K562 treated with DMSO at 1 percent for 24 hours (cell line): Measurements from ENCODE around the gene SIRT2. TPM values are rescaled to one million over a fixed set of nuclear protein-coding genes. Genes with fewer than 3 reads are reported as not detected.

Source experiments
- total RNA-seq: library from RNA; unstranded; fragments of 300-600 nt; gene quantifications from 2 replicates; pipeline ENCODE4 v1.2.3, GENCODE V29; 2022; ENCODE audit warnings: low read depth; ENCODE audit not compliant: insufficient read depth

The SIRT2 gene
- 96.7 and 101 TPM in 2 replicates for total RNA-seq

DNA sequence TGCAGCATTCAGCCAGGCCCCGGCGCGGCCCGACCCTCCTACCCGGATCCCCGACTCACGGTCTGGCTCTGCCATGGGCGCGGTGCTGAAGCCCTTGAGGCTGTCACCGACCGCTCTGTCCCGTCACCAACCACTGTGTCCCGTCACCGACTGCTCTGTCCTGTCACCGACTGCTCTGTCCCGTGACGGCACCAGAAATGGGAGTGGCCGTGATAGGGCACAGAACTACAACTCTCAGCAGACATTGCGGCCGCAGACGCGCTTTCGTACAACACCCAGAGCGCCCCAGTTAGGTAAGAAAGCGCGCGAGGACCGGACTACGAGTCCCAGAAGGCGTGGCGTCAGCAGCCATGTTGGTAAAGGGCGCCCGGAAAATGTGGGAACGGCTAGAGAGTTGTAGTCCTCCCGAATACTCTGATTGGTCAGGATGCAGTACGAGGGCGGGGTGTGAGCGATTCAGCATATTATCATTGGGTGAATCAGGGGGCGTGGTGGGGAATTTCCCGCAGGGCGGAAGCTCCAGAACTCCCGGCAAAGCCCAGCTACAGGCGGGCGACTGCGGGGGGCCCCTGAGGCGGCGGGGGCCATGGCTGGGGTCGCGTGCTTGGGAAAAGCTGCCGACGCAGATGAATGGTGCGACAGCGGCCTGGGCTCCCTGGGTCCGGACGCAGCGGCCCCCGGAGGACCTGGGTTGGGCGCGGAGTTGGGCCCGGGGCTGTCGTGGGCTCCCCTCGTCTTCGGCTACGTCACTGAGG, at the start of gene SIRT2, which contains the start of gene NFKBIB:
Gene SIRT2 (minus strand): TSS at position 172 of the 755 bp plus-strand sequence. CDS start 97 bp downstream, at position 75.
Gene NFKBIB (plus strand): TSS at position 523 of the 755 bp plus-strand sequence. CDS start 64 bp downstream, at position 587.

DNA sequence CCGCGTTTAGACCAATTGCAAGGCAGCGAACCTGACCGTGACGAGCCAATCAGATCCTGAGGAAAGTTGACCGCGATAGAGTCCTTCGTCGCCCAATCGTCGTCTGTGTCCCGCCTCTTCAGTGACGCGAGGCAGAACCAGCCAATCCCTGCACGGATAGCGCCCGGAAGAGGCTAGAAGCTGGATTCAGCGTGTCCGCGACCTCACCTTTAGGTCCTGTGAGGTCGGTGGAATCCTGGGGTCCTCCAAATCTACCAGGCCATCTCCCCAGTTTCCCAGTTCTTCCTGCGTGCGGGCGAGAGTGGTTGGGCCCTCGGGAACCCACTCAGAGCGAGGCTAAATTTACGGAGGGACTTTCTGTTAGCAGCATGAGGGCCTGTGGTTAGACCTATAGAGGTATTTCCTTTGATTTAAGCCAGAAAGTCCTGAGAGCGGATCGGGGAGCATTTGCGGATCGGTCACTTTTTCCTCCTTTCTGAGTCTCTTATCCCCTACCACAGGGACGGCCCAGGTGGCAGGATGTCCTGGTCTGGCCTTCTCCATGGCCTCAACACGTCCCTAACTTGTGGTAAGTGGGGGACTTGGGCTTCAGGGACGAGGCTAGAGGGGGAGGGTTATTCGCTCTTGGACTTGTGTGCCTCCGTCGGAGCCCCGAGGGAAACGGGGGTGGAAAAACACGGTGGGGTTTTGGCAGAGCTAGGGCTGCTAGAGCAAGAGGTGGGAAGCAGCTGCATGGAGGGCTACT, 31.5 kb upstream of the SIRT2 start, which contains the start of gene MRPS12:
Gene MRPS12 (plus strand): TSS at position 169 of the 745 bp plus-strand sequence. CDS start 351 bp downstream, at position 520.

DNA sequence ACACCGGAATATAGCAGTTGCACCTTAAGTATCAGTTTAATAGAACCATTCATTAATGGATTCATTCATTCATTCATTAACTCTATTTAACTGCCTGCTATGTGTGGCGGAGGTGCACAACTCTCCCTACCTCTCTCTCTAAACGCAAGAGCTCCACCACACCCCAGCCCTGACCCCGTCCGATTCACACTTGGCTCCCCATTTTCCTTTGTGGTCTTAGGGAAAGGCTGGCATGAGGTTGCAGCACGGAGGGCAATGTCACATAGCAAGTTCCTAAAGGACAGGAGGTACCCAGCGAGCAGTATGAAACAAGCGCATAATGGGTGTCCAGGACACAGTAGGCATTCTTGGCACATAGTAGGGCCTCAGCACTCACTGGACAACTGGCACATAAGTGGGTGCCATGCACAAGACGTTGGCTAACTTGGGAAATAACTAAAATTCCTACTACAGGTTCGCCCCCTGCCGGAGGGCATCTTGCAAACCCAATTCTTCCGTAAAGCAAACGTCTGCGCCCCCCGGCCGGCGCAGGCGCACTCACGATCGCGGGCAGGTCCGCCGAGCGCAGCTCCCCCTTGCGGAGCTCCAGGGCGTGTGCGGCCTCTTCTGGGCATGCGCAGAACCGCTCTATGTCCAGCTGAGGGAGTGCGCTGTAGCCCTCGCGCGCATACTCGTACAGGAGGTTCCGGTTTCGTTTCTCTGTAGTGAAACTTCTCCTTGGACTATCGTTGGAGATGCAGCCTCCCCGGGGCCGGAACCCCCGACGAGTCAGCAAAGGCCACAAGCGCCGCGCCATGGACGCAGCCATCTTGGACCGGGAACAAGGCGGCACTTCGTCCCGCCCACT, 30.7 kb upstream of the SIRT2 start, which contains the start of gene SARS2:
Gene SARS2 (minus strand): TSS at position 835 of the 847 bp plus-strand sequence. CDS start 27 bp downstream, at position 808.

DNA sequence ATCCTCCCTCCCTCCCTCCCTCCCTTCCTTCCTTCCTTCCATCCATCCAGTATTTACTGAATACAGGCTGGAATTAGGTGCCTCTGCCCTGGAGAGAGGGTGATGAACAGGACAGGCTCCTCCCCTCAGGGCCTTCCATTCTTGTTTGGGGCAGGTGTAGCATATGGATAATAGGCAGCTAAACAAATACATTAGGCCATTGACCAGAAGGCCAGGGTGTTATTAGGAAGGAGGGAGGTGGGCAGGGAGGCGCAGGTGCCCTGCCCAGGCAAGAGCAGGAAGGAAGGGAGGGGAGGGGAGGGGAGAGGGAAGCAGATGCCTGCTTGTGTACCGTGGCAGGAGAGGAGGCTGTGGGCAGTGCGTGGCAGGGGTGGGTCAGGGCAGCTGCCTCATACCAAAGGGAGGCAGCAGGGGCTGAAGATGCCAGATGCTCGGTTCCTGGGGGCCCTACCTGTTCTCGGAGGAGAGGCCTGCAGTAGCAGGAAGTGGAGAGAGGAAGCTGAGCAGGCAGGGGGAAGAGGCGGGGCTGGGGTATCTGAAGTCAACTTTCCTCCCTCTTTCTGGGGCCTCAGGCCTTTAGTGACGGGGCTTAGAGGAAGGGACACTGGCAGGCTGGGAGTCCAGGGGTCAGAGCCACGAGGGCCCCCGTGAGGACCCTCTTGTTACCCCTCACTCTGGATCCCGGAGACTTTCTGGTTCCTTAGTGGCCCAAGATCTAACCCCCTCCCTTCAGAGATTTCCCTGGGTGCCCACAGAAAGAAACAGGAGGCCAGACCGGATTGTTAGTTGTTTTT, 21.4 kb downstream of the SIRT2 start, which contains the start of gene RINL:
Gene RINL (minus strand): TSS at position 495 of the 794 bp plus-strand sequence. CDS start 1,533 bp downstream, outside the sequence.

DNA sequence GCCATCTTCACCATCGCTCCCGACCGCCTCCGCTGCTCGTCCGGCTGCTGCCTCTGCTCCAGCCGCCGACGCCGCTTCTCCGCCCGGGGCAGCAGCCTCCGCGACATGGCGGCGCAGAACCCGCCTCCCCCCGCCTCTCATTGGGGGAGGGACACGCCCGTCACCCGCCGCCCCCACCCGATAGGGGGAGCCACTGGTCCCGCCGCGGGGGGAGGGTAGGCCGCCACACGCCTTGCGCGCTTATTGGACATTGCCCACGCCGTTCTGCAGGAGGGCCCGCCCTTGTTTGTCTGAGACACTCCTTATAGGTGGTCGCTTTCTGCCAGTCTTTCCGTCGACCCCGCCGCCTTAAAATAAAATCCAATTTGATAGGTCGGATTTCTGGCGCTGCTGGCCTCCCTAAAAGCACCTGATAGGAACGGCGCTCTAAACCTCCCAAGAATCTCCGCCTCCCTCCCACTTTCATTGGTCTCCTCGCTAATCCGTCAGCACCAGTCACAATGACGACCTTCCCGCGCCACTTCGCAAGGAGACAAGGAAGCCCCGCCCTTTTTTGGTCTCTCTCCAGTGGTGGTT, 49.5 kb downstream of the SIRT2 start, which contains the start of gene HNRNPL:
Gene HNRNPL (minus strand): TSS at position 127 of the 576 bp plus-strand sequence. CDS start 20 bp downstream, at position 107.

Other genes starting within 250 kb of the SIRT2 start
- gene CAPN12, start 155.1 kb downstream of the SIRT2 start, total RNA-seq = 0.39 TPM in 1 of 2 replicates, not detected in the other
- gene LGALS7, start 126.1 kb downstream of the SIRT2 start, total RNA-seq = not detected in 2 replicates
- not detected in 2 replicates for gene LGALS7B, start 110.4 kb downstream of the SIRT2 start, total RNA-seq
- gene LGALS4, start 86.7 kb downstream of the SIRT2 start, total RNA-seq = 0.43 TPM in 1 of 2 replicates, not detected in the other
- gene ECH1, start 67.8 kb downstream of the SIRT2 start, total RNA-seq = 259 and 262 TPM in 2 replicates
- gene HNRNPL, start 49.6 kb downstream of the SIRT2 start, total RNA-seq = 336 and 358 TPM in 2 replicates
- gene RINL, start 21.3 kb downstream of the SIRT2 start, total RNA-seq = 9.0 and 11.8 TPM in 2 replicates
- gene NFKBIB, start 351 bp upstream of the SIRT2 start, total RNA-seq = 31.9 and 32.1 TPM in 2 replicates
- not detected in 2 replicates for gene CCER2, start 12.6 kb upstream of the SIRT2 start, total RNA-seq
- 25.5 and 31.4 TPM in 2 replicates for gene SARS2, start 31.1 kb upstream of the SIRT2 start, total RNA-seq
- 91.0 and 98.5 TPM in 2 replicates for gene MRPS12, start 31.3 kb upstream of the SIRT2 start, total RNA-seq
- gene FBXO17, start 76.1 kb upstream of the SIRT2 start, total RNA-seq = 34.1 and 34.9 TPM in 2 replicates
- gene FBXO27, start 132.9 kb upstream of the SIRT2 start, total RNA-seq = 7.4 and 8.0 TPM in 2 replicates
- gene ACP7, start 184.8 kb upstream of the SIRT2 start, total RNA-seq = not detected in 2 replicates
- gene PAK4, start 226.2 kb upstream of the SIRT2 start, total RNA-seq = 48.0 and 51.2 TPM in 2 replicates